IgD-negative memory B cell (primary cell): ENCODE data around the gene EDA2R. TPM values are rescaled to one million over a fixed set of nuclear protein-coding genes. Genes with fewer than 3 reads are reported as not detected.

Experiments used
- H3K27ac Mint-ChIP-seq, 3 donors: one replicate each; pipeline ENCODE4 v1.8.0; 2020 to 2022; ENCODE audit warnings: mild to moderate bottlenecking in 3 of 3, mixed read lengths in 3 of 3, moderate library complexity in 1 of 3
- H3K27me3 Mint-ChIP-seq: one replicate; pipeline ENCODE4 v1.8.0; 2021; ENCODE audit warnings: mixed read lengths
- H3K36me3 Mint-ChIP-seq: one replicate; pipeline ENCODE4 v1.8.0; 2020; ENCODE audit warnings: mild to moderate bottlenecking, mixed read lengths
- H3K4me1 Mint-ChIP-seq, 3 donors: one replicate each; pipeline ENCODE4 v1.8.0; 2020 to 2022; ENCODE audit warnings: mixed read lengths in 3 of 3, mild to moderate bottlenecking in 1 of 3
- H3K4me3 Mint-ChIP-seq, 4 donors: one replicate each; pipeline ENCODE4 v1.8.0; 2020 to 2022; ENCODE audit warnings: mild to moderate bottlenecking in 4 of 4, mixed read lengths in 4 of 4, moderate library complexity in 3 of 4
- H3K9me3 Mint-ChIP-seq, 3 donors: one replicate each; pipeline ENCODE4 v1.8.0; 2020 to 2021; ENCODE audit warnings: mixed read lengths in 3 of 3, mild to moderate bottlenecking in 1 of 3
- polyA plus RNA-seq: library from polyadenylated mRNA; unstranded; fragments of 300-500 nt; fragmentation: Illumina TruSeq; gene quantifications from one replicate; pipeline ENCODE4 v1.2.3, GENCODE V29; 2021

EDA2R gene
- polyA plus RNA-seq, result not detected

- peaks cover 2% of the 10 kb centered on the region for H3K27me3 Mint-ChIP-seq
- H3K4me3 Mint-ChIP-seq, result peak within 1 kb of the TSS; percentile 9 to 91 (median 74)
- H3K9me3 Mint-ChIP-seq, result no peaks in the 10 kb centered on the region
- H3K36me3 Mint-ChIP-seq, result no peaks in the 10 kb centered on the region
- no peak within 1 kb of the TSS for H3K27ac Mint-ChIP-seq
- peaks cover 0 to 3% (median 1%) of the 10 kb centered on the region in 3 donors for H3K4me1 Mint-ChIP-seq
Observed at GRCh38 chrX:66638591-66639500, at the start of gene EDA2R. Gene EDA2R, minus strand, starts transcription at chrX:66639078. Its CDS starts 23,058 bp downstream, at chrX:66616020.

- Mint-ChIP-seq H3K27ac (no peak overlapping the region), H3K4me3 (no peak overlapping the region), H3K27me3 (no peaks in the 10 kb centered on the region), H3K9me3 (peaks cover 0 to 5% (median 0%) of the 10 kb centered on the region in 3 donors), H3K4me1 (no peaks in the 10 kb centered on the region), H3K36me3 (no peaks in the 10 kb centered on the region)
Observed at GRCh38 chrX:66684196-66684595, 45.3 kb upstream of the EDA2R start.

GRCh38 chrX:66680451-66680850, 41.6 kb upstream of the EDA2R start:
- no peaks in the 10 kb centered on the region for H3K27me3 Mint-ChIP-seq
- H3K4me3 Mint-ChIP-seq, result no peak overlapping the region
- no peaks in the 10 kb centered on the region for H3K36me3 Mint-ChIP-seq
- peaks cover 0 to 2% (median 0%) of the 10 kb centered on the region in 3 donors for H3K9me3 Mint-ChIP-seq
- no peak overlapping the region for H3K27ac Mint-ChIP-seq
- no peaks in the 10 kb centered on the region for H3K4me1 Mint-ChIP-seq

- no peaks in the 10 kb centered on the region for H3K27me3 Mint-ChIP-seq
- H3K36me3 Mint-ChIP-seq, result no peaks in the 10 kb centered on the region
- no peaks in the 10 kb centered on the region for H3K4me1 Mint-ChIP-seq
Observed at GRCh38 chrX:66677430-66677829, 38.6 kb upstream of the EDA2R start.

GRCh38 chrX:66676990-66677389, 38.1 kb upstream of the EDA2R start:
- Mint-ChIP-seq H3K36me3 (no peaks in the 10 kb centered on the region), H3K4me1 (no peaks in the 10 kb centered on the region), H3K27me3 (no peaks in the 10 kb centered on the region)

More at GRCh38 chrX:66677430-66677829, 38.6 kb upstream of the EDA2R start:
- no peaks in the 10 kb centered on the region for H3K9me3 Mint-ChIP-seq
- H3K27ac Mint-ChIP-seq, result no peak overlapping the region
- H3K4me3 Mint-ChIP-seq, result no peak overlapping the region

GRCh38 chrX:66676413-66676812, 37.5 kb upstream of the EDA2R start:
- H3K36me3 Mint-ChIP-seq, result no peaks in the 10 kb centered on the region
- H3K4me1 Mint-ChIP-seq, result no peaks in the 10 kb centered on the region
- H3K9me3 Mint-ChIP-seq, result peaks cover 1 to 3% (median 3%) of the 10 kb centered on the region in 3 donors
- no peaks in the 10 kb centered on the region for H3K27me3 Mint-ChIP-seq
- H3K4me3 Mint-ChIP-seq, result no peak overlapping the region
- H3K27ac Mint-ChIP-seq, result no peak overlapping the region

More at GRCh38 chrX:66676990-66677389, 38.1 kb upstream of the EDA2R start:
- Mint-ChIP-seq H3K9me3 (peaks cover 0 to under 1% (median under 1%) of the 10 kb centered on the region in 3 donors), H3K27ac (no peak overlapping the region), H3K4me3 (no peak overlapping the region)

- Mint-ChIP-seq H3K27ac (no peak overlapping the region), H3K4me3 (no peak overlapping the region), H3K9me3 (peaks cover 1 to 3% (median 3%) of the 10 kb centered on the region in 3 donors), H3K36me3 (no peaks in the 10 kb centered on the region), H3K4me1 (no peaks in the 10 kb centered on the region), H3K27me3 (no peaks in the 10 kb centered on the region)
Observed at GRCh38 chrX:66675541-66675940, 36.7 kb upstream of the EDA2R start.

GRCh38 chrX:66674506-66674905, 35.6 kb upstream of the EDA2R start:
- no peak overlapping the region for H3K4me3 Mint-ChIP-seq
- H3K27me3 Mint-ChIP-seq, result no peaks in the 10 kb centered on the region
- H3K36me3 Mint-ChIP-seq, result no peaks in the 10 kb centered on the region
- peaks cover 1 to 6% (median 3%) of the 10 kb centered on the region in 3 donors for H3K9me3 Mint-ChIP-seq
- no peaks in the 10 kb centered on the region for H3K4me1 Mint-ChIP-seq
- H3K27ac Mint-ChIP-seq, result no peak overlapping the region

- no peaks in the 10 kb centered on the region for H3K27me3 Mint-ChIP-seq
- H3K27ac Mint-ChIP-seq, result no peak overlapping the region
- peaks cover 1 to 6% (median 3%) of the 10 kb centered on the region in 3 donors for H3K9me3 Mint-ChIP-seq
- no peaks in the 10 kb centered on the region for H3K36me3 Mint-ChIP-seq
- no peak overlapping the region for H3K4me3 Mint-ChIP-seq
- H3K4me1 Mint-ChIP-seq, result no peaks in the 10 kb centered on the region
Observed at GRCh38 chrX:66672106-66672505, 33.2 kb upstream of the EDA2R start.

- Mint-ChIP-seq H3K4me1 (no peaks in the 10 kb centered on the region), H3K27ac (no peak overlapping the region), H3K36me3 (no peaks in the 10 kb centered on the region), H3K27me3 (peaks cover 2% of the 10 kb centered on the region), H3K9me3 (no peaks in the 10 kb centered on the region), H3K4me3 (no peak overlapping the region)
Observed at GRCh38 chrX:66654411-66654810, 15.5 kb upstream of the EDA2R start.

- Mint-ChIP-seq H3K27ac (no peak overlapping the region), H3K9me3 (peaks cover 0 to under 1% (median 0%) of the 10 kb centered on the region in 3 donors), H3K36me3 (no peaks in the 10 kb centered on the region), H3K27me3 (no peaks in the 10 kb centered on the region), H3K4me3 (no peak overlapping the region), H3K4me1 (peaks cover 0 to 3% (median 1%) of the 10 kb centered on the region in 3 donors)
Observed at GRCh38 chrX:66635360-66635759, 3.5 kb downstream of the EDA2R start.

- H3K36me3 Mint-ChIP-seq, result no peaks in the 10 kb centered on the region
- H3K9me3 Mint-ChIP-seq, result peaks cover 0 to 2% (median 0%) of the 10 kb centered on the region in 3 donors
- H3K4me1 Mint-ChIP-seq, result peaks cover 0 to 3% (median 1%) of the 10 kb centered on the region in 3 donors
Observed at GRCh38 chrX:66634272-66634671, 4.6 kb downstream of the EDA2R start.

GRCh38 chrX:66633541-66633940, 5.3 kb downstream of the EDA2R start:
- Mint-ChIP-seq H3K4me1 (peaks cover 0 to 1% (median 0%) of the 10 kb centered on the region in 3 donors), H3K27me3 (no peaks in the 10 kb centered on the region), H3K36me3 (no peaks in the 10 kb centered on the region), H3K9me3 (peaks cover 0 to 2% (median 0%) of the 10 kb centered on the region in 3 donors), H3K4me3 (no peak overlapping the region), H3K27ac (no peak overlapping the region)

More at GRCh38 chrX:66634272-66634671, 4.6 kb downstream of the EDA2R start:
- H3K4me3 Mint-ChIP-seq, result no peak overlapping the region
- H3K27ac Mint-ChIP-seq, result no peak overlapping the region
- H3K27me3 Mint-ChIP-seq, result no peaks in the 10 kb centered on the region

- Mint-ChIP-seq H3K4me1 (peaks cover 0 to under 1% (median 0%) of the 10 kb centered on the region in 3 donors), H3K27ac (no peak overlapping the region), H3K4me3 (no peak overlapping the region), H3K36me3 (no peaks in the 10 kb centered on the region), H3K27me3 (no peaks in the 10 kb centered on the region), H3K9me3 (peaks cover 0 to 2% (median 0%) of the 10 kb centered on the region in 3 donors)
Observed at GRCh38 chrX:66632981-66633380, 5.9 kb downstream of the EDA2R start.

GRCh38 chrX:66632473-66632872, 6.4 kb downstream of the EDA2R start:
- H3K36me3 Mint-ChIP-seq, result no peaks in the 10 kb centered on the region
- H3K4me3 Mint-ChIP-seq, result no peak overlapping the region
- no peaks in the 10 kb centered on the region for H3K4me1 Mint-ChIP-seq
- H3K27me3 Mint-ChIP-seq, result no peaks in the 10 kb centered on the region
- H3K27ac Mint-ChIP-seq, result no peak overlapping the region
- H3K9me3 Mint-ChIP-seq, result peaks cover 0 to 2% (median 0%) of the 10 kb centered on the region in 3 donors
